T-helper 2 cell treated with Interferon-gamma antibody and Interleukin-4, amounts not matched to agents 100 ng/mL and 5 ng/mL, for 36 hours (primary cell): Measurements from ENCODE around the gene NBPF15. TPM values are rescaled to one million over a fixed set of nuclear protein-coding genes. Genes with fewer than 3 reads are reported as not detected.
"Not testable (repeated sequence)": the region's sequence is repeated elsewhere in the genome, so short reads cannot be mapped to it uniquely, and the experiment has no call there.

Experiments
- intact Hi-C: fragments of 100-400 bp; cut with micrococcal nuclease; formaldehyde crosslinking; loops from one replicate; pipeline ENCODE4 v1.15.1; 2023
- total RNA-seq: library from RNA; stranded (reverse); gene quantifications from 2 replicates; pipeline ENCODE4 v1.2.3, GENCODE V29; 2022

The NBPF15 gene
- 35.6 and 40.2 TPM in 2 replicates for total RNA-seq

GRCh38 chr1:144461136-144461759, at the start of gene NBPF15:
Gene NBPF15 (minus strand): TSS chr1:144461669. CDS start chr1:144440003, 21,666 bp downstream.
- intact Hi-C loops = not testable (repeated sequence)

GRCh38 chr1:144496429-144496828, 35.0 kb upstream of the NBPF15 start:
- intact Hi-C loops = not testable (repeated sequence)

- intact Hi-C loops = not testable (repeated sequence)
Observed at GRCh38 chr1:144494130-144494529, 32.7 kb upstream of the NBPF15 start.

- intact Hi-C loops = not testable (repeated sequence)
Observed at GRCh38 chr1:144490394-144490793, 28.9 kb upstream of the NBPF15 start.

GRCh38 chr1:144487002-144487401, 25.5 kb upstream of the NBPF15 start:
- intact Hi-C loops = not testable (repeated sequence)

GRCh38 chr1:144485048-144485993, 23.9 kb upstream of the NBPF15 start:
- intact Hi-C loops = not testable (repeated sequence)

- intact Hi-C loops = not testable (repeated sequence)
Observed at GRCh38 chr1:144473897-144474296, 12.4 kb upstream of the NBPF15 start.

- intact Hi-C loops = not testable (repeated sequence)
Observed at GRCh38 chr1:144471434-144471833, 10.0 kb upstream of the NBPF15 start.

GRCh38 chr1:144461778-144462177, 309 bp upstream of the NBPF15 start:
- intact Hi-C loops = not testable (repeated sequence)

- intact Hi-C loops = not testable (repeated sequence)
Observed at GRCh38 chr1:144460686-144461085, 783 bp downstream of the NBPF15 start.

GRCh38 chr1:144442402-144442801, 19.1 kb downstream of the NBPF15 start:
- intact Hi-C loops = not testable (repeated sequence)

GRCh38 chr1:144439737-144440136, 21.7 kb downstream of the NBPF15 start:
- intact Hi-C loops = not testable (repeated sequence)

- intact Hi-C loops = not testable (repeated sequence)
Observed at GRCh38 chr1:144418891-144419694, 42.4 kb downstream of the NBPF15 start.

GRCh38 chr1:144413404-144414118, 47.9 kb downstream of the NBPF15 start:
- intact Hi-C loops = not testable (repeated sequence)

- intact Hi-C loops = not testable (repeated sequence)
Observed at GRCh38 chr1:144412491-144413403, 48.7 kb downstream of the NBPF15 start.

- intact Hi-C loops = not testable (repeated sequence)
Observed at GRCh38 chr1:144412068-144412471, 49.4 kb downstream of the NBPF15 start.

GRCh38 chr1:144402807-144403206, 58.7 kb downstream of the NBPF15 start:
- intact Hi-C loops = not testable (repeated sequence)

- intact Hi-C loops = not testable (repeated sequence)
Observed at GRCh38 chr1:144371651-144372050, 89.8 kb downstream of the NBPF15 start.
